Measurements from ENCODE around the gene TAF3.

GRCh38 chr10:8039321-8039881, 221.1 kb downstream of the TAF3 start:
- TF ChIP-seq REST (IDR thresholded peaks at IDR 0.05; ENCODE audit: insufficient read depth in 1 of 2, low read depth in 2 of 2, low read length in 1 of 2) (no peak), CTCF (IDR thresholded peaks at IDR 0.05) (no peak), SIN3A (IDR thresholded peaks at IDR 0.05; ENCODE audit: borderline replicate concordance, insufficient read depth, low read depth, low read length) (no peak)

Data from Panc1 (cell line).